ENCODE measurements around the gene GPR3. TPM values are rescaled to one million over a fixed set of nuclear protein-coding genes. Genes with fewer than 3 reads are reported as not detected.

Gene GPR3
- total and polyA plus RNA-seq, 2 experiments from 2014 or later: 1.9 to 2.8 TPM

- no peak for TF ChIP-seq CTCF (IDR thresholded peaks at IDR 0.05; ENCODE audit: low read depth, low read length)
- peaks cover 15% of the 10 kb centered on the region for H3K27me3 ChIP-seq
- H3K4me1 ChIP-seq (ENCODE audit: low read depth): no peaks in the 10 kb centered on the region
- no peak for DNase-seq (ENCODE audit: low read depth in 1 of 2, low spot score in 1 of 2)
- no peak overlapping the region for H3K27ac ChIP-seq
- H3K4me3 ChIP-seq: no peak overlapping the region
- no peaks in the 10 kb centered on the region for H3K9me3 ChIP-seq (ENCODE audit: low read depth)
- no peaks in the 10 kb centered on the region for H3K36me3 ChIP-seq
Observed at GRCh38 chr1:27379564-27380122, 12.8 kb upstream of the GPR3 start.

GRCh38 chr1:27380224-27380623 lies 12.2 kb upstream of the GPR3 start:
- Histone ChIP-seq H3K27ac (no peak overlapping the region), H3K4me1 (ENCODE audit: low read depth) (no peaks in the 10 kb centered on the region), H3K36me3 (no peaks in the 10 kb centered on the region), H3K9me3 (ENCODE audit: low read depth) (no peaks in the 10 kb centered on the region), H3K27me3 (peaks cover 15% of the 10 kb centered on the region), H3K4me3 (no peak overlapping the region)
- no peak for DNase-seq (ENCODE audit: low read depth in 1 of 2, low spot score in 1 of 2)
- no peak for TF ChIP-seq CTCF (IDR thresholded peaks at IDR 0.05; ENCODE audit: low read depth, low read length)

GRCh38 chr1:27380766-27381733 lies 11.4 kb upstream of the GPR3 start:
- Histone ChIP-seq H3K4me3 (no peak overlapping the region), H3K27me3 (peaks cover 15% of the 10 kb centered on the region), H3K9me3 (ENCODE audit: low read depth) (no peaks in the 10 kb centered on the region), H3K36me3 (no peaks in the 10 kb centered on the region), H3K4me1 (ENCODE audit: low read depth) (no peaks in the 10 kb centered on the region), H3K27ac (no peak overlapping the region)
- no peak for TF ChIP-seq CTCF (IDR thresholded peaks at IDR 0.05; ENCODE audit: low read depth, low read length)
- DNase-seq (ENCODE audit: low read depth in 1 of 2, low spot score in 1 of 2): no peak

- no peak overlapping the region for H3K27ac ChIP-seq
- peaks cover 15% of the 10 kb centered on the region for H3K27me3 ChIP-seq
- no peaks in the 10 kb centered on the region for H3K4me1 ChIP-seq (ENCODE audit: low read depth)
- H3K4me3 ChIP-seq: no peak overlapping the region
- H3K36me3 ChIP-seq: no peaks in the 10 kb centered on the region
- no peaks in the 10 kb centered on the region for H3K9me3 ChIP-seq (ENCODE audit: low read depth)
- no peak for TF ChIP-seq CTCF (IDR thresholded peaks at IDR 0.05; ENCODE audit: low read depth, low read length)
- no peak for DNase-seq (ENCODE audit: low read depth in 1 of 2, low spot score in 1 of 2)
Observed at GRCh38 chr1:27381969-27382762, 10.3 kb upstream of the GPR3 start.

GRCh38 chr1:27383039-27383605 lies 9.3 kb upstream of the GPR3 start, which contains the start of gene CD164L2:
Gene CD164L2 (minus strand): TSS chr1:27383333. CDS start chr1:27383239, 94 bp downstream.
- Histone ChIP-seq H3K27me3 (peaks cover 15% of the 10 kb centered on the region), H3K36me3 (no peaks in the 10 kb centered on the region), H3K4me3 (no peak within 1 kb of the TSS), H3K27ac (no peak within 1 kb of the TSS), H3K4me1 (ENCODE audit: low read depth) (no peaks in the 10 kb centered on the region), H3K9me3 (ENCODE audit: low read depth) (no peaks in the 10 kb centered on the region)
- no peak for TF ChIP-seq CTCF (IDR thresholded peaks at IDR 0.05; ENCODE audit: low read depth, low read length)
- DNase-seq (ENCODE audit: low read depth in 1 of 2, low spot score in 1 of 2): peak in 1 of 2 donors; percentile 39
